Loucy (cell line): ENCODE measurements around the gene RIMS1.

ENCODE experiments used
- CTCF ChIP-seq: fragments of 200-600 bp; sonication (generic); conservative IDR thresholded peaks from 2 replicates; pipeline ENCODE4 v1.5.1; 2014; ENCODE audit warnings: mild to moderate bottlenecking, antibody characterized with exemption, low read length
- EZH2phosphoT487 ChIP-seq: fragments of 200-600 bp; IDR thresholded peaks from 2 replicates; pipeline ENCODE4 v1.6.1; 2018; ENCODE audit warnings: antibody characterized with exemption, mild to moderate bottlenecking, moderate library complexity, borderline replicate concordance

- TF ChIP-seq CTCF, result no peak
- TF ChIP-seq EZH2phosphoT487, result no peak
Measured at GRCh38 chr6:71979911-71980310, 93.6 kb downstream of the RIMS1 start.
